A673 (cell line): ENCODE measurements around the gene BMPR1A. TPM values are rescaled to one million over a fixed set of nuclear protein-coding genes. Genes with fewer than 3 reads are reported as not detected.

Source experiments
- BruUV-seq: library from RNA; stranded (reverse); fragments of 400-500 nt; replicated peaks from 2 replicates; lab custom pipeline; 2021; lab: Mats Ljungman, UMichigan
- CTCF ChIA-PET: fragments of 300-600 bp; sonication (Branson Sonifier 250); formaldehyde crosslinking; loops from one replicate; lab custom pipeline; 2022; ENCODE audit warnings: antibody characterized with exemption; lab: Charles Lee
- POLR2A ChIA-PET: fragments of 300-600 bp; sonication (Branson Sonifier 250); formaldehyde crosslinking; loops from one replicate; lab custom pipeline; 2022; ENCODE audit warnings: antibody characterized with exemption; ENCODE audit not compliant: low non-redundant PET; lab: Charles Lee
- DNase-seq: peaks from one replicate; pipeline ENCODE4 v3.0.0-alpha.2; 2015; ENCODE audit warnings: low spot score
- H3K27ac ChIP-seq: fragments of 200-600 bp; sonication (generic); 2 replicates; pipeline ENCODE4 v1.5.1; 2016; ENCODE audit warnings: mixed run types, low read depth, mild to moderate bottlenecking, mixed read lengths, antibody characterized with exemption, low read length; ENCODE audit not compliant: poor library complexity, severe bottlenecking
- H3K27me3 ChIP-seq: fragments of 200-600 bp; sonication (generic); replicated peaks from 2 replicates; pipeline ENCODE4 v1.6.1; 2017; ENCODE audit warnings: mixed run types, low read depth, mild to moderate bottlenecking, mixed read lengths, antibody characterized with exemption, low read length; ENCODE audit not compliant: insufficient read depth, poor library complexity
- H3K36me3 ChIP-seq: fragments of 200-600 bp; sonication (generic); 2 replicates; pipeline ENCODE4 v1.6.1; 2016; ENCODE audit warnings: mixed run types, mild to moderate bottlenecking, mixed read lengths, antibody characterized with exemption, low read length; ENCODE audit not compliant: insufficient read depth, poor library complexity, severe bottlenecking
- H3K4me1 ChIP-seq: fragments of 200-600 bp; sonication (generic); 2 replicates; pipeline ENCODE4 v1.6.1; 2017; ENCODE audit warnings: mixed run types, mild to moderate bottlenecking, mixed read lengths, antibody characterized with exemption, low read length; ENCODE audit not compliant: insufficient read depth, poor library complexity, severe bottlenecking
- H3K4me3 ChIP-seq: fragments of 200-600 bp; sonication (generic); 2 replicates; pipeline ENCODE4 v1.5.1; 2016; ENCODE audit warnings: low read depth, mixed run types, mild to moderate bottlenecking, mixed read lengths, low read length; ENCODE audit not compliant: poor library complexity, severe bottlenecking
- H3K9me3 ChIP-seq: fragments of 200-600 bp; sonication (generic); 2 replicates; pipeline ENCODE4 v1.6.1; 2016; ENCODE audit warnings: mixed run types, low read depth, mild to moderate bottlenecking, mixed read lengths, antibody characterized with exemption, low read length; ENCODE audit not compliant: poor library complexity, severe bottlenecking
- CTCF ChIP-seq: fragments of 300-800, 200-600 bp; sonication (generic); conservative IDR thresholded peaks from 2 replicates; pipeline ENCODE4 v1.5.1; 2017; ENCODE audit warnings: low read depth, mild to moderate bottlenecking, antibody characterized with exemption, low read length, moderate library complexity, mixed read lengths
- EZH2 ChIP-seq: fragments of 200-600 bp; sonication (generic); IDR thresholded peaks from 2 replicates; pipeline ENCODE4 v1.6.1; 2017; ENCODE audit warnings: borderline replicate concordance, low read depth, mild to moderate bottlenecking, mixed read lengths, antibody characterized with exemption, low read length; ENCODE audit not compliant: poor library complexity, severe bottlenecking
- intact Hi-C: fragments of 100-400 bp; cut with micrococcal nuclease; formaldehyde crosslinking; loops from one replicate; pipeline ENCODE4 v1.10.0; 2022; ENCODE audit not compliant: unreplicated experiment
- total RNA-seq: library from RNA; stranded (reverse); gene quantifications from 2 replicates; pipeline ENCODE4 v1.2.3, GENCODE V29; 2021

The BMPR1A gene
- total RNA-seq, 1 experiment from 2014 or later: 136 TPM

DNA sequence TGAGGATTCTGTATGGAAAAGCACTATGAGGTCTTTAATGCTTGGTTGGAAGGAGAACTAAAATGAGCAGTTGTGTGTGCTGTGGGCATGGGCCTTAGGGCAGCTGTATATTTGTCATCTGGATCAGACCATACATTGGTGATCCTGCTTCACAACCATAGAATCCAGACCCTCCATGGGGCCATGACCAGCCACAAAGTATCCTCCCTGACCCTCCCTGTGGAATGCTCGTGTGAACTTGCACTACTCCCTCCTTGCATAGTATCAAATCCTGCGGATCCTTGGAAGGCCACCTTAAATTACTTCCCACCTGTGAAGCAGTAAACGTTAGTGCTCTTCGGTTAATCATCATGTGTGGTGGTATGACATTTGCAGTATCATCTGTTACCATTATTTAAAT lies 67.1 kb downstream of the BMPR1A start:
- intact Hi-C loops: no loop called here
- ChIA-PET POLR2A (interaction anchor here (0.7 kb wide), 1 partner anchor 21 kb away, joined by 3 read pairs; no protein-coding TSS in a partner anchor), CTCF (no interaction called here)

GRCh38 chr10:86824151-86824550 lies 67.7 kb downstream of the BMPR1A start:
- CTCF ChIA-PET: no interaction called here
- no peak for DNase-seq
- POLR2A ChIA-PET: no interaction called here
- intact Hi-C loops: no loop called here
- no peaks in the 10 kb centered on the region for H3K27me3 ChIP-seq
- no peak overlapping the region for H3K27ac ChIP-seq
- no peaks in the 10 kb centered on the region for H3K36me3 ChIP-seq
- H3K4me1 ChIP-seq: peaks cover 42% of the 10 kb centered on the region
- H3K4me3 ChIP-seq: no peak overlapping the region
- TF ChIP-seq CTCF (no peak), EZH2 (no peak)
- BruUV-seq: no TSS peak
- H3K9me3 ChIP-seq: no peaks in the 10 kb centered on the region

More for the DNA sequence above, 67.1 kb downstream of the BMPR1A start:
- DNase-seq: no peak
- BruUV-seq: no TSS peak
- Histone ChIP-seq H3K36me3 (no peaks in the 10 kb centered on the region), H3K9me3 (no peaks in the 10 kb centered on the region), H3K4me3 (no peak overlapping the region), H3K4me1 (peaks cover 38% of the 10 kb centered on the region), H3K27me3 (no peaks in the 10 kb centered on the region), H3K27ac (no peak overlapping the region)
- no peak for TF ChIP-seq EZH2
- no peak for TF ChIP-seq CTCF

DNA sequence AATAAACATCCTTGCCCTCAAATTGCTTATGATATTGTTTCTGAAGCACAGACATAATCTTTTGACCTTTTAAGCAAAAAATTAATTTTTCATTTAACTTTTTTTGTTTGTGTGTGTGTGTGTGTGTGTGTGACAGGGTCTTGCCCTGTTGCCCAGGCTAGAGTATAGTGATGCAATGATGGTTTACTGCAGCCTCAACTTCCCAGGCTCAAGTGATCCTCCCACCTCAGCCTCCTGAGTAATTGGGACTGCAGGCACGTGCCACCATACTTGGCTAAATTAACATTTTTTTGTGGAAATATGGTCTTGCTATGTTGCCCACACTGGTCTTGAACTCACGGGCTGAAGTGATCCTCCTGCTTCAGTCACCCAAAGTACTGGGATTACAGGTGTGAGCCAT lies 68.9 kb downstream of the BMPR1A start:
- CTCF ChIA-PET: no interaction called here
- no peak overlapping the region for H3K4me3 ChIP-seq
- H3K4me1 ChIP-seq: peaks cover 53% of the 10 kb centered on the region
- no peak for DNase-seq
- H3K36me3 ChIP-seq: no peaks in the 10 kb centered on the region
- intact Hi-C loops: no loop called here
- POLR2A ChIA-PET: no interaction called here
- no peaks in the 10 kb centered on the region for H3K27me3 ChIP-seq
- no TSS peak for BruUV-seq
- no peak for TF ChIP-seq CTCF
- TF ChIP-seq EZH2: no peak
- H3K9me3 ChIP-seq: no peaks in the 10 kb centered on the region
- H3K27ac ChIP-seq: no peak overlapping the region
